Mucosa of stomach (tissue), 1 donor: ENCODE results near the gene ELN.
"Not testable (repeated sequence)": the region's sequence is repeated elsewhere in the genome, so short reads cannot be mapped to it uniquely, and the experiment has no call there.

Source experiments
- H3K27me3 ChIP-seq: one replicate; pipeline ENCODE4 v1.7.0; 2013; ENCODE audit warnings: mild to moderate bottlenecking, low read length; ENCODE audit not compliant: control insufficient read depth, insufficient read depth
- H3K36me3 ChIP-seq: one replicate; pipeline ENCODE4 v1.7.0; 2013; ENCODE audit warnings: low read length; ENCODE audit not compliant: control insufficient read depth, insufficient read depth
- H3K4me1 ChIP-seq: one replicate; pipeline ENCODE4 v1.7.0; 2013; ENCODE audit warnings: mild to moderate bottlenecking, low read length; ENCODE audit not compliant: control insufficient read depth, insufficient read depth
- H3K4me3 ChIP-seq: one replicate; pipeline ENCODE4 v1.7.0; 2013; ENCODE audit warnings: low read length
- H3K9ac ChIP-seq: one replicate; pipeline ENCODE4 v1.7.0; 2013; ENCODE audit warnings: mild to moderate bottlenecking, low read length, moderate library complexity
- H3K9me3 ChIP-seq: one replicate; pipeline ENCODE4 v1.7.0; 2013; ENCODE audit warnings: mild to moderate bottlenecking, low read length, moderate library complexity; ENCODE audit not compliant: control insufficient read depth
- donor health status: Pancreatic carcinoma.

Gene ELN

DNA sequence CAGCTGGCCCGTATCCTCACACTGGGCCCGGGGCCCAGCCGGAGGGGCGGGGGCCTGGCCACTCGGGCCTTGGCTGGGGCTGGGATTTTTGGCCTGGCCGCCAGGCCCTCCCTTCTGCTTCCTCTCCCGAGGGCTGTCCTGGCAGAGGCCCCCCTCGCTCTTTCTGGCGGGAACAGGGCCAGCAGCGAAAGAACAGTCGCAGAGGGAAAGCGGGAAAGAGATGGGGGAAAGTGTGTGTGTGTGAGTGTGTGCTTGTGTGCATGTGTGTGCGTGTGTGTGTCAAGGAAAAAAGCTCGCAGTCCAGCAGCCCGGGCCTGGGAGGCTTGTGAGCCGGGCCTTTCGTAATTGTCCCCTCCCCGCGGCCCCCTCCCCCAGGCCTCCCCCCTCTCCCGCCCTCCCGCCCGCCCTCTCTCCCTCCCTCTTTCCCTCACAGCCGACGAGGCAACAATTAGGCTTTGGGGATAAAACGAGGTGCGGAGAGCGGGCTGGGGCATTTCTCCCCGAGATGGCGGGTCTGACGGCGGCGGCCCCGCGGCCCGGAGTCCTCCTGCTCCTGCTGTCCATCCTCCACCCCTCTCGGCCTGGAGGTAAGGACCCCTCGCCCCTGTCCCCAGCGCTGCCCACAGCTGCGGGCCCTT is at the start of gene ELN:
TSS of gene ELN (plus strand) at position 491 of the 638 bp plus-strand sequence. CDS start at position 506, 15 bp downstream.
- no peak within 1 kb of the TSS for H3K4me3 ChIP-seq
- peaks cover 3% of the 10 kb centered on the region for H3K4me1 ChIP-seq
- peak within 1 kb of the TSS; percentile 30 for H3K9ac ChIP-seq
- no peaks in the 10 kb centered on the region for H3K36me3 ChIP-seq
- H3K27me3 ChIP-seq, result peaks cover 69% of the 10 kb centered on the region
- H3K9me3 ChIP-seq, result no peaks in the 10 kb centered on the region

DNA sequence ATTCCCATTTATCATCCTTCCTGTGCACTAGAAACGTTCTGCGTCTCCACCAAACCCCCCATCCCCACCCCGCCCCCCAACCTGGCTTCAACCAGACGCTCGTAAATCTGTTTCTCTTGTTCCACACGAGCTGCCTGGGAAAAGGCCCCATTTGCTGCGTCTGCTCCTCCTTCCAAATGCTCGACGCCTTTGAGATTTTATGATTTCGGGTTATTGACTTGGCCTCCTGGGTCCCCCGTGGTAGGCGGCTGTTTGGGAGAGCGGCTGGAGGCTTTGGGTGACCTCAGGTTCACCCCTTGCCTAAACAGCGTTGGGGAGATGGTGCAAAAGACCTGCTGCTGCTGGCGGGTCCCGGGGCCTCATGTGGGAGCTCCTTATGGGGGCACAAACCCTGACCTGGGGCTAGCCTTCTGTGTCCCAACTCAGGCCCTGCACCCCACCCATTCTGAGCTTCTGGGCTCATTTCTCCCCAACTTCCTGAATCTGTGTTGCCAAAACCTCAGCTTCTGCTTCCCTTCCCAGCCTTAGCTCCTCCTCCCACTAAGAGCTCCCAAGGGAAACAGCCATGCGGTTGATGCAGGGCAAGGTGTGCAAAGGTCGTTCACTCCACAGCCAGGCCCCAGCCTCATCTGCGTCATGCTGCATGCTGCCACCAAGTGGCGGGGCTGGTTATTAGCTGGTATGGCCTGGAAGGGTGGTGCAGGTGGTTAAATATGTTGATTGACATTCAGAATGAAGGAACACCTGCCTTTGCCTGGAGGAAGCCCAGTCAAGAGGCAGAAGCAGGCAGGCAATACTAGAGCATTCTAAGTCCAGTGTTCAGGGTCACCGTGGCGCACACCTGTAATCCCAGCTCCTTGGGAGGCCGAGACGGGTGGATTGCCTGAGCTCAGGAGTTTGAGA is 49.1 kb upstream of the ELN start:
- no peak overlapping the region for H3K4me3 ChIP-seq
- peaks cover 10% of the 10 kb centered on the region for H3K4me1 ChIP-seq
- H3K36me3 ChIP-seq, result no peaks in the 10 kb centered on the region
- H3K9me3 ChIP-seq, result no peaks in the 10 kb centered on the region
- no peaks in the 10 kb centered on the region for H3K27me3 ChIP-seq
- no peak overlapping the region for H3K9ac ChIP-seq

DNA sequence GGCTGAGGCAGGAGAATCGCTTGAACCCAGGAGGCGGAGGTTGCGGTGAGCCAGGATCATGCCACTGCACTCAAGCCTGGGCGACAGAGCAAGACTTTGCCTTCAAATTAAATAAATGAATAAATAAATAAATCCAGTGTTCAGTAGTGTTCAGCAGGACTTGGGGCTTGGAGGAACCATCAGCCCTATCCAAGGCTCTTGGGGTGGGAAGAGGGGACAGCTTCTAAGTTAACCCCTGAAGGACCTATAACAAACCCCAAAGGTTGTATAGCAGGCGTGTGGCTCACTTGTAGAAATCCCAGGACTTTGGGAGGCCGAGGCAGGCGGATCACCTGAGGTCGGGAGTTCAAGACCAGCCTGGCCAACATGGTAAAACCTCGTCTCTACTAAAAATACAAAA is 48.3 kb upstream of the ELN start:
- not testable (repeated sequence) for H3K9me3 ChIP-seq, H3K27me3 ChIP-seq, H3K4me3 ChIP-seq, H3K9ac ChIP-seq, H3K36me3 ChIP-seq
- H3K4me1 ChIP-seq, result peaks cover 10% of the 10 kb centered on the region

DNA sequence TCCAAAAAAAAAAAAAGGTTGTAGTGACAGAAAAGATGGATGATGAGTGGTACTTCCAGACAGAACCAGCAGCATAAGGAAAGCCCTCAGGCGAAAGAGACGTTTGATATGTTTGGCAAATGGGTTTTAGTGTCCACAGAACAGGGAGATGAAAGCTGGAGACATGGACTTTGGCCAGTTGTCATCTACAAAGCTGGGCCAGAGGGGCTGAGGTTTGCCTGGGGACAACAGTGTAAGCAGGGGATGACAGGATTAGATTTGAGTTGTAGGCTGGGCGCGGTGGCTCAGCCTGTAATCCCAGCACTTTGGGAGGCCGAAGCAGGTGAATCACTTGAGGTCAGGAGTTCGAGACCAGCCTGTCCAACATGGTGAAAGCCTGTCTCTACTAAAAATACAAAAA is 47.8 kb upstream of the ELN start:
- H3K4me3 ChIP-seq, result no peak overlapping the region
- H3K9me3 ChIP-seq, result no peaks in the 10 kb centered on the region
- H3K4me1 ChIP-seq, result peaks cover 10% of the 10 kb centered on the region
- no peaks in the 10 kb centered on the region for H3K36me3 ChIP-seq
- H3K27me3 ChIP-seq, result no peaks in the 10 kb centered on the region
- H3K9ac ChIP-seq, result no peak overlapping the region

DNA sequence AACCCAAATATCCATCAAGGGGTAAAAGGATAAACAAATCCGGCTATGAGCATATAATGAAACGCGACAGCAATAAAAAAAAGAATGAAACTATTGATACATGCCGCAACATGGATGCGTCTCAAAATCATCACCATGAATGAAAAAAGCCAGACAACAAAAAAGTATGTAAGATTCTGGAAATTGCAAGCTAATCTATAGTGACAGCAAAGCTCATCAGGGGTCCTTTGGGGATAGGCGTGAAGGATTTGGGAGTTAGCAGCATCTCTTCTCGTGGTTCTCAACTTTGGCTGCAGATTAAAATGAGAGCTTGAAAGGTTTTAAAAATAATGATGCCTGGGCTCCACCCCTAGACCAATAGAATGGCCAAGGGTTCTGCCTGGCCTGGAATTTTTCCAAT is 46.0 kb upstream of the ELN start:
- no peak overlapping the region for H3K9ac ChIP-seq
- peaks cover 18% of the 10 kb centered on the region for H3K4me1 ChIP-seq
- H3K4me3 ChIP-seq, result no peak overlapping the region
- no peaks in the 10 kb centered on the region for H3K36me3 ChIP-seq
- no peaks in the 10 kb centered on the region for H3K9me3 ChIP-seq
- no peaks in the 10 kb centered on the region for H3K27me3 ChIP-seq

DNA sequence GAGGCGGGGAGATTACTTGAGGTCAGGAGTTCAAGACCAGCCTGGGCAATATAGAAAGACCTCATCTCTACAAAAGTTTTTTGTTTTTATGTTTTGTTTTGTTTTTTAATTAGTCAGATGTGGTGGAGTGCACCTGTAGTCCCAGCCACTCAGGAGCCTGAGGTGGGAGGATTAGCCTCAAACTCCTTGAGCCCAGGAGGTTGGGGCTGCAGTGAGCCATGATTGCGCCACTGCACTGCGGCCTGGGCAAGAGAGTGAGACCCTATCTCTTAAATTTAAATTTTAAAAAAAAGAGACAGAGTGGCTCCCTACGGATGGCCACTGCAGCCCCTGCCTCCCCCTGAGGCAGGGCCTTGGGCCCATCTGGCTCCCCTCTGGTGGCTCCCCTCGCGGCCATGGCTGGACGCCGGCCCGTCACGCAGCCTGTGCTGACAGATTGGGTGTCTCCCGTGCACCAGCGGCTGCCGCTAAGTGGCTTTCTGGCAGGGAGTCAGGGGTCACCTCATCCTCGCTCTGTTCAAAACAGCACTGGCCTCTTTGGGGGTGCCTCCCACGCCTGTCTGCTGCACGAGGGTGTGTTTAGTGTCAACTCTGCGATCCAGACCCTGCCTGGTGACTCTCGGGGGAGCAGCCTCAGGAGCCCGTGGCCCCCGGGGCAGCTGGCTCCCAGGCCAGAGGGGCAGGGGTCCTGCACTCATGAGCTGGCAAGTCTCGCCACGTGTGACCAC is 44.4 kb upstream of the ELN start:
- Histone ChIP-seq H3K4me3 (no peak overlapping the region), H3K4me1 (peaks cover 13% of the 10 kb centered on the region), H3K9ac (no peak overlapping the region), H3K9me3 (no peaks in the 10 kb centered on the region), H3K36me3 (no peaks in the 10 kb centered on the region), H3K27me3 (no peaks in the 10 kb centered on the region)

DNA sequence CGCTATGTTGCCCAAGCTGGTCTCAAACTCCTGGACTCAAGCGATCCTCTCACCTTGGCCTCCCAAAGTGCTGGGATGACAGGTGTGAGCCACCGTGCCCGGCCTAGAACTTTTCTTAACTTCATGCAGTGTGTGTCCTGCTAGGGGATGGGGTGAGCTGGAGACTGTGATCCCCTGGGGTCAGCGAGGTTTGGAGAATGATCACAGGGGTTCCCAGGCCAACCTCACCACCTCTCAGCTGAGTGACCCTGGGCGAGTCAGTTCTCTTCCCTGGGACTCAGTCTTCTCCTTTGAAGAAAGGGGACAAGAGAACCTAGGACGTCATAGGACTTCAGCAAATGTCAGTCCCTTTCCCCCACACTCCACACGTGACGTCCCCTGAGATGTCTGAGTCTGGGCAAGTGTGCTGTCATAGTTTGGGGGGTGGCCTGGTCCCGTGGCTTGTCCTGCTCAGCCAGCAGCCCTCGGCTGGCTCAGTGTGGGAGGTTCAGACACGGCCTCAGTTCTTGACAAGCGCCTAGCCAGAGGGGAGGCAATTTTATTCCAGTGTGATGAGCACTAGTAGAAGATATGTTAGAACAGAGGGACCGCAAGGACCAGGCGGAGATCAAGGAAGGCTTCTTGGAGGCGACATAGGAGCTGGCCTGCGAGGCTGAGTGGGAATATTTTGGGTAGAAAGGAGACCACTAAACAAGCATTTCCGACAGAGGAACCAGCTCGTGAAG is 43.3 kb upstream of the ELN start:
- Histone ChIP-seq H3K4me1 (peaks cover 7% of the 10 kb centered on the region), H3K9me3 (no peaks in the 10 kb centered on the region), H3K9ac (no peak overlapping the region)

DNA sequence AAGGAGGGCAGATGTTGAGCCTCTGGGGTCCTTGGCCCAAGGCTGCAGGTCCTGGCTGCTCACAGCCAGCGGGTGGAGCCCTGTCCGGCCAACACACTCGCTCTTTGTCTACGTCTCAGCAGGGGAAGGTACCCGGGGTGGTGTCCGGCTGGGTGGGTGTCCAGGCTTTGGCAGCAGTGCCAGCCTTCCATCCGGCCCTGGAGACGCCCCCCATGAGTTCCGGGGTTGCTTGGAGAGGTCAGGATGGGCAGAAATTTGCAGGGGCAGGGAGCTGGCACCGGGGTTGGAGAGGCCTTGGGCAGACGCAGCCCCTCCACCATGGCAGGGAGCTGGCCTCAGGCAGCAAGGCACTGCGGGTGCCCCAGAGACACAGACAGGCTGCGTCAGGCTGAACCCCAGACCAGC is 42.2 kb upstream of the ELN start:
- peak overlapping the region; percentile 22 for H3K9ac ChIP-seq
- no peak overlapping the region for H3K4me3 ChIP-seq

More for the DNA sequence above, 43.3 kb upstream of the ELN start:
- H3K36me3 ChIP-seq, result no peaks in the 10 kb centered on the region
- no peak overlapping the region for H3K4me3 ChIP-seq
- no peaks in the 10 kb centered on the region for H3K27me3 ChIP-seq

DNA sequence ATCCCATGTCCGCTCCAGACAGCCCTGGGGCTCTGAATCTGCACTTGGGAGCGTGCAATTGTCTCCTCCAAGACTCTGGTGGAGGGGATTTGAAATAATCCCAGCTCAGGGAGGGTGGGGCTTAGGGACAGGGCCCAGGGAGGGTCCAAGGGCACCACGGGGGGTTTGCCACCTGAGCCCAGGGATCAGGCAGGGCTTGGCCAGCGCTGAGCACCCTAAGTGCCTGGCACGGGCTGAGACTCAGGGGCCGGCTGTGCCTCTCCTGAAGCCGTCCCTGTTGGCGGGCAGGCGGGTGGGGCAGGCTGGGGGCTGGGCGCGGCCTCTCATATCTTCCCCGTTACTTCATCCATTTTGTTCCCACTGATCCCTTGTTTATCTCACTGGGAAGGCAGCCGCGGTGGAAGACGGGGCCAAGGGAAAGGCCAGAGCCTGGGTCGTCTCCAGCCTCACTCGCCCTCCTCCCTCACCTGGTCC is 41.8 kb upstream of the ELN start:
- no peaks in the 10 kb centered on the region for H3K9me3 ChIP-seq
- H3K27me3 ChIP-seq, result no peaks in the 10 kb centered on the region
- no peaks in the 10 kb centered on the region for H3K36me3 ChIP-seq
- no peak overlapping the region for H3K4me3 ChIP-seq
- H3K4me1 ChIP-seq, result peaks cover 7% of the 10 kb centered on the region
- peak overlapping the region; percentile 22 for H3K9ac ChIP-seq

More for the DNA sequence above, 42.2 kb upstream of the ELN start:
- no peaks in the 10 kb centered on the region for H3K9me3 ChIP-seq
- H3K4me1 ChIP-seq, result peaks cover 7% of the 10 kb centered on the region
- H3K36me3 ChIP-seq, result no peaks in the 10 kb centered on the region
- no peaks in the 10 kb centered on the region for H3K27me3 ChIP-seq

DNA sequence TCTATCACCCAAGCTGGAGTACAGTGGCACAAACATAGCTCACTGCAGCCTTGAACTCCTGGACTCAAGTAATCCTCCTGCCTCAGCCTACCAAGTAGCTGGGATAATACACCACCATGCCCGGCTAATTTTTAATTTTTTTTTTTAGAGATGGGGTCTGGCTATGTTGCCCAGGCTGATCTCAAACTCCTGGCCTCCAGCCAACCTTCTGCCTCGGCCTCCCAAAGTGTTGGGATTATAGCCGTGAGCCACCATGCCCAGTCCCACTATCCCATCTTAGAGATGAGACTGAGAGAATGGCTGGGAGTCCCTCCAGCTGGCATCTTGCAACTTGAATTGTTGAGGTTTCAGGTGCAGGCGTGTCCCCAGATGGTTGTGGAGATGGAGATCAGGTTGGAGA is 40.7 kb upstream of the ELN start:
- no peak overlapping the region for H3K4me3 ChIP-seq
- H3K36me3 ChIP-seq, result no peaks in the 10 kb centered on the region
- no peak overlapping the region for H3K9ac ChIP-seq
- no peaks in the 10 kb centered on the region for H3K9me3 ChIP-seq
- no peaks in the 10 kb centered on the region for H3K27me3 ChIP-seq
- peaks cover 7% of the 10 kb centered on the region for H3K4me1 ChIP-seq

DNA sequence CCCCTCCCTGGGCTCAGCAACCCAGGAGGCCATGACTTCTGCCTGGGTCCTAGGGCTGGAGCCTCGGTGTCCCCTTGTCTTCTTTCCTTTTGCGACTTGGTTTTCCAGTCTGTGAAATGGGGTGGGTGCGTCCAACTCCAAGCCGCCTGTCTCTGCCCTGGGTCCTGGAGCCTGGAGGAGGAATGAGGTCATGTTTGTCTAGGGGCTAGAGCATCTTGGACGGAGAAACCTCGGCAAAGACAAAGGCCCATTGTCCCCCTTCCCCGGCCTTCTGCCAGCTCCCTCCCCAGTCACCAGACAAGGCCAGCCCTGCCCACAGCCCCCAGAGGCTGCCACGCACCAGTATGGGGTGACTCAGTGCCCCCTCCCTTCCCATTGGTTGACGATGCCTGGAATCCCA is 39.8 kb upstream of the ELN start:
- H3K4me1 ChIP-seq, result peaks cover 7% of the 10 kb centered on the region
- no peaks in the 10 kb centered on the region for H3K36me3 ChIP-seq
- no peak overlapping the region for H3K9ac ChIP-seq
- H3K27me3 ChIP-seq, result no peaks in the 10 kb centered on the region
- no peak overlapping the region for H3K4me3 ChIP-seq
- H3K9me3 ChIP-seq, result no peaks in the 10 kb centered on the region
